ENCODE measurements around the gene OOSP2.

DNA sequence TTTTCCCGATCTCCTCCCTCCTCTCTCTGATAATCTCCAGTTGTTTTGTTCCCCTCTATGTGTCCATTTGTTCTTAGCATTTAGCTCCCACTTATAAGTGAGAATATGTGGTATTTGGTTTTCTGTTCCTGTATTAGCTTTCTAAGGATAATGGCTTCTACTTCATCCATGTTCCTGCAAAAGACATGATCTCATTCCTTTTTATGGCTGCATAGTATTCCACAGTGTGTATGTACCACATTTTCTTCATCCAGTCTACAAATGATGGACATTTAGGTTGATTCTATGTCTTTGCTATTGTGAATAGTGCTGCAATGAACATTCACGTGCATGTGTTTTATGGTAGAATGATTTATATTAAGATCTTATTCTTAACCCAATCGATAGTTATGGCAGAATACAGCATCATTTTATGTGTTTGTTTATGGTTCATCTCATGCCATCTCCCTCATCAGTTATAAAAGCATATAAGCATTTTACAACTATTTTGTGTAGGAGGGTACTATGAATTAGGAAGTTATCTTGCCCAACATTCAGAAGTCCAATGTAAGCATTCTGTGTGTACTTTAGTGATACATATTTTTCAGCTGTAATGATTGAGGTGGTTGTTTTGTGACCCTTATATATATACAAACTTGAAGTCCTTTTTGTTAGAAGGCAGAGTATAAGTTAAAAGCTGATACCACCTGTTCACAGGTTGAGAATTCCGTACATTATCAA lies 19.5 kb downstream of the OOSP2 start:
- TF ChIP-seq, protein P1, sequence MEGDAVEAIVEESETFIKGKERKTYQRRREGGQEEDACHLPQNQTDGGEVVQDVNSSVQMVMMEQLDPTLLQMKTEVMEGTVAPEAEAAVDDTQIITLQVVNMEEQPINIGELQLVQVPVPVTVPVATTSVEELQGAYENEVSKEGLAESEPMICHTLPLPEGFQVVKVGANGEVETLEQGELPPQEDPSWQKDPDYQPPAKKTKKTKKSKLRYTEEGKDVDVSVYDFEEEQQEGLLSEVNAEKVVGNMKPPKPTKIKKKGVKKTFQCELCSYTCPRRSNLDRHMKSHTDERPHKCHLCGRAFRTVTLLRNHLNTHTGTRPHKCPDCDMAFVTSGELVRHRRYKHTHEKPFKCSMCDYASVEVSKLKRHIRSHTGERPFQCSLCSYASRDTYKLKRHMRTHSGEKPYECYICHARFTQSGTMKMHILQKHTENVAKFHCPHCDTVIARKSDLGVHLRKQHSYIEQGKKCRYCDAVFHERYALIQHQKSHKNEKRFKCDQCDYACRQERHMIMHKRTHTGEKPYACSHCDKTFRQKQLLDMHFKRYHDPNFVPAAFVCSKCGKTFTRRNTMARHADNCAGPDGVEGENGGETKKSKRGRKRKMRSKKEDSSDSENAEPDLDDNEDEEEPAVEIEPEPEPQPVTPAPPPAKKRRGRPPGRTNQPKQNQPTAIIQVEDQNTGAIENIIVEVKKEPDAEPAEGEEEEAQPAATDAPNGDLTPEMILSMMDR (IDR thresholded peaks at IDR 0.05), result no peak
- TF ChIP-seq POLR2A (IDR thresholded peaks at IDR 0.05), result no peak
